WI38 (cell line): Measurements from ENCODE around the gene EGR1.

Experiments
- H3K4me3 ChIP-seq: 2 replicates; pipeline ENCODE4 v1.5.1; 2011; ENCODE audit warnings: low read depth, mild to moderate bottlenecking, control low read depth, low read length
- TF ChIP-seq, protein P1 (sequence below): IDR thresholded peaks from 2 replicates; pipeline ENCODE4 v1.5.1; 2012; ENCODE audit warnings: low read depth, mild to moderate bottlenecking, control low read depth, low read length

The EGR1 gene

DNA sequence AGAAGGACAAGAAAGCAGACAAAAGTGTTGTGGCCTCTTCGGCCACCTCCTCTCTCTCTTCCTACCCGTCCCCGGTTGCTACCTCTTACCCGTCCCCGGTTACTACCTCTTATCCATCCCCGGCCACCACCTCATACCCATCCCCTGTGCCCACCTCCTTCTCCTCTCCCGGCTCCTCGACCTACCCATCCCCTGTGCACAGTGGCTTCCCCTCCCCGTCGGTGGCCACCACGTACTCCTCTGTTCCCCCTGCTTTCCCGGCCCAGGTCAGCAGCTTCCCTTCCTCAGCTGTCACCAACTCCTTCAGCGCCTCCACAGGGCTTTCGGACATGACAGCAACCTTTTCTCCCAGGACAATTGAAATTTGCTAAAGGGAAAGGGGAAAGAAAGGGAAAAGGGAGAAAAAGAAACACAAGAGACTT lies 2.4 kb downstream of the EGR1 start:
- peak overlapping the region; percentile 82 for H3K4me3 ChIP-seq
- TF ChIP-seq, protein P1, sequence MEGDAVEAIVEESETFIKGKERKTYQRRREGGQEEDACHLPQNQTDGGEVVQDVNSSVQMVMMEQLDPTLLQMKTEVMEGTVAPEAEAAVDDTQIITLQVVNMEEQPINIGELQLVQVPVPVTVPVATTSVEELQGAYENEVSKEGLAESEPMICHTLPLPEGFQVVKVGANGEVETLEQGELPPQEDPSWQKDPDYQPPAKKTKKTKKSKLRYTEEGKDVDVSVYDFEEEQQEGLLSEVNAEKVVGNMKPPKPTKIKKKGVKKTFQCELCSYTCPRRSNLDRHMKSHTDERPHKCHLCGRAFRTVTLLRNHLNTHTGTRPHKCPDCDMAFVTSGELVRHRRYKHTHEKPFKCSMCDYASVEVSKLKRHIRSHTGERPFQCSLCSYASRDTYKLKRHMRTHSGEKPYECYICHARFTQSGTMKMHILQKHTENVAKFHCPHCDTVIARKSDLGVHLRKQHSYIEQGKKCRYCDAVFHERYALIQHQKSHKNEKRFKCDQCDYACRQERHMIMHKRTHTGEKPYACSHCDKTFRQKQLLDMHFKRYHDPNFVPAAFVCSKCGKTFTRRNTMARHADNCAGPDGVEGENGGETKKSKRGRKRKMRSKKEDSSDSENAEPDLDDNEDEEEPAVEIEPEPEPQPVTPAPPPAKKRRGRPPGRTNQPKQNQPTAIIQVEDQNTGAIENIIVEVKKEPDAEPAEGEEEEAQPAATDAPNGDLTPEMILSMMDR, result no peak

DNA sequence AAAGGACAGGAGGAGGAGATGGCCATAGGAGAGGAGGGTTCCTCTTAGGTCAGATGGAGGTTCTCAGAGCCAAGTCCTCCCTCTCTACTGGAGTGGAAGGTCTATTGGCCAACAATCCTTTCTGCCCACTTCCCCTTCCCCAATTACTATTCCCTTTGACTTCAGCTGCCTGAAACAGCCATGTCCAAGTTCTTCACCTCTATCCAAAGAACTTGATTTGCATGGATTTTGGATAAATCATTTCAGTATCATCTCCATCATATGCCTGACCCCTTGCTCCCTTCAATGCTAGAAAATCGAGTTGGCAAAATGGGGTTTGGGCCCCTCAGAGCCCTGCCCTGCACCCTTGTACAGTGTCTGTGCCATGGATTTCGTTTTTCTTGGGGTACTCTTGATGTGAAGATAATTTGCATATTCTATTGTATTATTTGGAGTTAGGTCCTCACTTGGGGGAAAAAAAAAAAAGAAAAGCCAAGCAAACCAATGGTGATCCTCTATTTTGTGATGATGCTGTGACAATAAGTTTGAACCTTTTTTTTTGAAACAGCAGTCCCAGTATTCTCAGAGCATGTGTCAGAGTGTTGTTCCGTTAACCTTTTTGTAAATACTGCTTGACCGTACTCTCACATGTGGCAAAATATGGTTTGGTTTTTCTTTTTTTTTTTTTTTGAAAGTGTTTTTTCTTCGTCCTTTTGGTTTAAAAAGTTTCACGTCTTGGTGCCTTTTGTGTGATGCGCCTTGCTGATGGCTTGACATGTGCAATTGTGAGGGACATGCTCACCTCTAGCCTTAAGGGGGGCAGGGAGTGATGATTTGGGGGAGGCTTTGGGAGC lies 3.1 kb downstream of the EGR1 start:
- H3K4me3 ChIP-seq, result peak overlapping the region; percentile 82
- TF ChIP-seq, protein P1, result no peak

DNA sequence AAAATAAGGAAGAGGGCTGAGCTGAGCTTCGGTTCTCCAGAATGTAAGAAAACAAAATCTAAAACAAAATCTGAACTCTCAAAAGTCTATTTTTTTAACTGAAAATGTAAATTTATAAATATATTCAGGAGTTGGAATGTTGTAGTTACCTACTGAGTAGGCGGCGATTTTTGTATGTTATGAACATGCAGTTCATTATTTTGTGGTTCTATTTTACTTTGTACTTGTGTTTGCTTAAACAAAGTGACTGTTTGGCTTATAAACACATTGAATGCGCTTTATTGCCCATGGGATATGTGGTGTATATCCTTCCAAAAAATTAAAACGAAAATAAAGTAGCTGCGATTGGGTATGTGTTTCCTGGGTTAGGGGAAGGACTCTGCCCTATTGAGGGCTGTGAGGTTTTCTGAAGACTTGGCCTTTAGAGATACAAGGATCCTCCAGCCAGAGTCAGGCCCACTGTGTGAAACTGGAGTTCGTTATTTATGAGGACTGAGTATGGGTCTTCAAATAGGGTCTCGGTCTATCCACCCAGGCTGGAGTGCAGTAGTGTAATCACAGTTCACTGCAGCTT lies 3.8 kb downstream of the EGR1 start:
- TF ChIP-seq, protein P1, result no peak
- H3K4me3 ChIP-seq, result no peak overlapping the region

DNA sequence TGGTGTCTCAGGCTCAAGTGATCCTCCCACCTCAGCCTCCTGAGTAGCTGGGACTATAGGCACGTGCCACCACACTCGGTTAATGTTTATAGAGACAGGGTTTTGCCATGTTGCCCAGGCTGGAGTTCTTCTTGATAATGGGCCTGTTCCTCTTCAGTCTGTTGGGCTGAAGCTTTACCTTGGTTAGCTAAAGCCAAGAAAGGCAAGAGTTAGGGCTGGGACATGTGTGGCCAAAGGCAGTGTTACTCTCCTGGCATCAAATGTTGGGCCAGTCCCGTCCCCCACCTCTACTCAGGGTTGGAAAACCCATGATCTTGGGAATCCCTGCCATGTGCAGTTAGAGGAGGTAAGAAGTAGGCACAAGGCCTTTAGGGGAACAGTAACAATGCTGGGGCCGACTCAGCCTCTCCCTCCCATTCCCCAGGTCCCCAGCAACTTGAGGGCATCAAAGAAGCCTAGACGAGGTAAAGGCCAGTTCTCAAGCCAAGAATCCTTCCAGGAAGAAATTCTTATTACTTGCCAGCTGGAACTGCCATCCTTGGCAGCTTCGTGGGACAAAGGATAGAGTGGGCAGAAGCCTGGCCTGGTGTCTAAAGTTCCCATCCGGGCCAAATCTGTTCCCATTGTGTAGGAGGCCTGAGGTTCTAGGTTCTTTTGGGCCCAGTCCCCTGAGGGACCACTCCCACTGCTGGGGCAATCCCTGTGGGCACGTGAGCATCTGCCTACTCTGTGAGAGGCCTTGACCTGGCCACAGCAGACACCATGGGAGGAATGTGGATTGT lies 4.5 kb downstream of the EGR1 start:
- TF ChIP-seq, protein P1, result no peak
- H3K4me3 ChIP-seq, result no peak overlapping the region

DNA sequence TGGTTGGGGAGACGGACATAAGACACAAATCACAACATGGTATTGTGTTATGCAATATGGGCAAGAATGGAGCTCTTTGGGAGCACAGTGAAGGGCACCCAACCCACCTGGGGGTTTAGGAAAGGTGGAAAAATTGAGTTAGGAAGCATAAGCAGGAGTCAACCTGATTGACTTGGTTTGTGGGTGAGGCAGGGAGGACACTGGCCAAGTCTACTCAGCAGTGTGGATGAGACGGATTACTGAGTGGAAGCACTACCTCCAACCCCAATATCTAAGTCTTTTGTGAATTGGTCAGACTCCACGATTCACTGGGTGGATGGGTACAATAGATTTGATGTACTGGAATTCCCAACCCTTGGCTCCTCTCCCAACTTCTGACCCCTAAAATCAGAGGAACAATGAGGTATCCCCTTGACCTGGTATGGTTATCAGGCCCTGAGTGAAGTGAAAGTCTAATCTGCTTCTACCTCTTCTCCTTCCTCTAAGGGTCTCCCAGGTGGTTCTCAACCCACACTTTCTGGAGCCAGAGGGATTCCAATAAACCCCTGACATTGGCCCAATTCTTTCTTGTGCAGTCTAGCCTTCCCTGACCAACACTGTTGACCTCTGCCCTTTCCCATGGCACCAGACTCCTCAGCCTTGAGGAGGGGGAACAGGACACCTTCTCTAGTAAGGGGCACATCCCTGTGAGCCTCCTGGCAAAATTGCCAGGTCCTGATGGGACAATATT lies 5.2 kb downstream of the EGR1 start:
- H3K4me3 ChIP-seq, result no peak overlapping the region
- TF ChIP-seq, protein P1, result no peak

DNA sequence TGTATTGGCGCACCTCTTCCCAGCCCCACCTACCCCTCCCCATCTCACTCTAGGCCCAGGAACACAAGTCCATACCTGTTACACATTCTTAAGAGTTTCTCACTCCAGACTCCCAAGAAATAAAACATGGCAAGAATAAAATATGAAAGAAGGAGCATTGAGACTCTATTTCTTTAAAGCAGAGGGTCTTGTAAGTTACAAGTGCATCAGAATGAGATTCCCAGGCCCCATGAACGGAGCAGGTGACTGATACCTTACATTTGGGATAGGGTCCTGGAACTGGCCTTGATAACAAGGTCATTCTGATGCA lies 5.7 kb downstream of the EGR1 start:
- TF ChIP-seq, protein P1, result no peak

More for the DNA sequence above, 5.7 kb downstream of the EGR1 start:
- no peak overlapping the region for H3K4me3 ChIP-seq
